ENCODE results near the gene EHD1.

DNA sequence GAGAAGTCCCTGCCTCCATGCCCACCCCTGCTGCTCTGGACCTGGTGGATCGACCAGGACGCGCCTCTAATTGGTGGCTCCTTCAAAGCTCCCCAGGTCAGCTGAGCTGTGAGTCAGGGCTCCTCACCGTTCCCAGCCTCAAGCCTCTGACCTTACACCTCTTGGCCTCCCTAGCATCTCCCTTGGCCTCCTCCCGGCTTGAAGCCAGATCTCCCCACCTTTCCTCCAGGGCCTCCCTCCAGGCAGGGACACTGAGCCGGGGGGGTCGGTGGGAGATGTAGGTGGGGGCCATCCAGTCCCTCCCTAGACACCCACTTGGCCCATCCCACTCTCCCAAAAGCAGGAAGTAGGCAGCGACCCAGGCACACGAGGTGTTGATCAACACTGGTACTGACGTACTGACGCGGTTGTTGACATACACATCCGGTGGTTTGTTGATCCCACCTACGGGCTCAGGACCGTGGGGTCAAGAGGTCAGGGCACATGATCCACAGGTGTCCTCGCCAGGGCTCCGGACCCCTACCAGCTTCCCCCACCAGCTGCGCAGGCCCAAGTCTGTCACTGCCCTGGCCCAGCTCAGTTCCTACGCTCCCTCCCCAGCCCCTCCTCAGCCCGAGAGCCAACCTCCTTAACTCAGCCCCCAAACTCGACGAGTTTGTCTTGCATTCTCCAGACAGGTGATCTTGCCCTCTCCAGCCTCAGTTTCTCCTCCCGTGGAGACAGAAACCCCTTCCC is 37.8 kb upstream of the EHD1 start:
- TF ChIP-seq ZNF124 (CRISPR knock-in tag; IDR thresholded peaks at IDR 0.05) (no peak), REST (IDR thresholded peaks at IDR 0.05; ENCODE audit: borderline replicate concordance) (no peak), REST (CRISPR knock-in tag; IDR thresholded peaks at IDR 0.05; ENCODE audit: low read depth) (no peak), SP2 (IDR thresholded peaks at IDR 0.05; ENCODE audit: extremely low read depth, low read depth, low read length, poor library complexity, severe bottlenecking) (no peak), POLR2AphosphoS5 (IDR thresholded peaks at IDR 0.05; ENCODE audit: control insufficient read depth, insufficient read depth, low read depth, low read length) (peak; percentile 18; the same call in 1 of the 2 replicates)
- TF ChIP-seq, protein P1, sequence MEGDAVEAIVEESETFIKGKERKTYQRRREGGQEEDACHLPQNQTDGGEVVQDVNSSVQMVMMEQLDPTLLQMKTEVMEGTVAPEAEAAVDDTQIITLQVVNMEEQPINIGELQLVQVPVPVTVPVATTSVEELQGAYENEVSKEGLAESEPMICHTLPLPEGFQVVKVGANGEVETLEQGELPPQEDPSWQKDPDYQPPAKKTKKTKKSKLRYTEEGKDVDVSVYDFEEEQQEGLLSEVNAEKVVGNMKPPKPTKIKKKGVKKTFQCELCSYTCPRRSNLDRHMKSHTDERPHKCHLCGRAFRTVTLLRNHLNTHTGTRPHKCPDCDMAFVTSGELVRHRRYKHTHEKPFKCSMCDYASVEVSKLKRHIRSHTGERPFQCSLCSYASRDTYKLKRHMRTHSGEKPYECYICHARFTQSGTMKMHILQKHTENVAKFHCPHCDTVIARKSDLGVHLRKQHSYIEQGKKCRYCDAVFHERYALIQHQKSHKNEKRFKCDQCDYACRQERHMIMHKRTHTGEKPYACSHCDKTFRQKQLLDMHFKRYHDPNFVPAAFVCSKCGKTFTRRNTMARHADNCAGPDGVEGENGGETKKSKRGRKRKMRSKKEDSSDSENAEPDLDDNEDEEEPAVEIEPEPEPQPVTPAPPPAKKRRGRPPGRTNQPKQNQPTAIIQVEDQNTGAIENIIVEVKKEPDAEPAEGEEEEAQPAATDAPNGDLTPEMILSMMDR (IDR thresholded peaks at IDR 0.05 in 2 of 3, conservative IDR thresholded peaks at IDR 0.05 in 1 of 3; ENCODE audit: insufficient read depth in 2 of 3, low read depth in 1 of 3, low read length in 3 of 3), result no peak

Measured in K562 (cell line).